22Rv1 (cell line): ENCODE data around the gene SUMF1.

ENCODE experiments used
- CTCF ChIP-seq: fragments of 450-650 bp; IDR thresholded peaks from 2 replicates; pipeline ENCODE4 v1.5.1; 2017; ENCODE audit warnings: mild to moderate bottlenecking
- ZFX ChIP-seq: fragments of 450-650 bp; IDR thresholded peaks from 2 replicates; pipeline ENCODE4 v1.6.1; 2017; ENCODE audit warnings: antibody characterized with exemption, borderline replicate concordance

- TF ChIP-seq CTCF (no peak), ZFX (no peak)
Measured at GRCh38 chr3:4419920-4420319, 47.1 kb downstream of the SUMF1 start.
